ENCODE data around the gene EMC1.
"Not testable (repeated sequence)": the region's sequence is repeated elsewhere in the genome, so short reads cannot be mapped to it uniquely, and the experiment has no call there.

EMC1 gene

GRCh38 chr1:19260211-19261138 is 9.2 kb upstream of the EMC1 start:
- DNase-seq (ENCODE audit: low read depth in 3 of 3), result no peak

- no peak for DNase-seq (ENCODE audit: low read depth in 3 of 3)
These were observed 7.0 kb upstream of the EMC1 start for GRCh38 chr1:19258353-19258752.

GRCh38 chr1:19257178-19257914 is 6.0 kb upstream of the EMC1 start:
- DNase-seq (ENCODE audit: low read depth in 3 of 3), result peak in 2 of 3 donors; percentile 10 to 16

- not testable (repeated sequence) for DNase-seq (ENCODE audit: low read depth in 3 of 3)
These were observed 5.0 kb upstream of the EMC1 start for GRCh38 chr1:19256301-19256700.

- no peak for DNase-seq (ENCODE audit: low read depth in 3 of 3)
These were observed 4.0 kb upstream of the EMC1 start for GRCh38 chr1:19255288-19255687.

GRCh38 chr1:19254416-19254815 is 3.1 kb upstream of the EMC1 start:
- DNase-seq (ENCODE audit: low read depth in 3 of 3), result no peak

- no peak for DNase-seq (ENCODE audit: low read depth in 3 of 3)
These were observed 557 bp downstream of the EMC1 start for GRCh38 chr1:19250629-19251304.

GRCh38 chr1:19240673-19241538 is 10.4 kb downstream of the EMC1 start:
- DNase-seq (ENCODE audit: low read depth in 3 of 3), result peak; percentile 35 to 65 (median 49)

- DNase-seq (ENCODE audit: low read depth in 3 of 3), result no peak
These were observed 11.4 kb downstream of the EMC1 start for GRCh38 chr1:19239876-19240275.

- DNase-seq (ENCODE audit: low read depth in 3 of 3), result no peak
These were observed 17.1 kb downstream of the EMC1 start for GRCh38 chr1:19234224-19234623.

- no peak for DNase-seq (ENCODE audit: low read depth in 3 of 3)
These were observed 18.8 kb downstream of the EMC1 start for GRCh38 chr1:19232524-19232846.

- not testable (repeated sequence) for DNase-seq (ENCODE audit: low read depth in 3 of 3)
These were observed 19.4 kb downstream of the EMC1 start for GRCh38 chr1:19231736-19232523.

GRCh38 chr1:19229828-19230325 is 21.4 kb downstream of the EMC1 start:
- DNase-seq (ENCODE audit: low read depth in 3 of 3), result no peak

- DNase-seq (ENCODE audit: low read depth in 3 of 3), result no peak
These were observed 22.1 kb downstream of the EMC1 start for GRCh38 chr1:19229229-19229628.

GRCh38 chr1:19222979-19223824 is 28.1 kb downstream of the EMC1 start:
- DNase-seq (ENCODE audit: low read depth in 3 of 3), result no peak

- DNase-seq (ENCODE audit: low read depth in 3 of 3), result no peak
These were observed 28.8 kb downstream of the EMC1 start for GRCh38 chr1:19222573-19222972.

GRCh38 chr1:19220991-19221390 is 30.3 kb downstream of the EMC1 start:
- no peak for DNase-seq (ENCODE audit: low read depth in 3 of 3)

GRCh38 chr1:19220080-19220846 is 31.1 kb downstream of the EMC1 start:
- no peak for DNase-seq (ENCODE audit: low read depth in 3 of 3)

- no peak for DNase-seq (ENCODE audit: low read depth in 3 of 3)
These were observed 31.9 kb downstream of the EMC1 start for GRCh38 chr1:19219451-19219850.
